OCI-M2 (cell line): ENCODE data around the gene AQP9.
"Not testable (repeated sequence)": the region's sequence is repeated elsewhere in the genome, so short reads cannot be mapped to it uniquely, and the experiment has no call there.

ENCODE experiments used
- DNase-seq: peaks from one replicate; lab custom pipeline; 2025; ENCODE audit not compliant: unreplicated experiment; lab: John Stamatoyannopoulos, UW

The AQP9 gene, protein sequence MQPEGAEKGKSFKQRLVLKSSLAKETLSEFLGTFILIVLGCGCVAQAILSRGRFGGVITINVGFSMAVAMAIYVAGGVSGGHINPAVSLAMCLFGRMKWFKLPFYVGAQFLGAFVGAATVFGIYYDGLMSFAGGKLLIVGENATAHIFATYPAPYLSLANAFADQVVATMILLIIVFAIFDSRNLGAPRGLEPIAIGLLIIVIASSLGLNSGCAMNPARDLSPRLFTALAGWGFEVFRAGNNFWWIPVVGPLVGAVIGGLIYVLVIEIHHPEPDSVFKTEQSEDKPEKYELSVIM

DNA sequence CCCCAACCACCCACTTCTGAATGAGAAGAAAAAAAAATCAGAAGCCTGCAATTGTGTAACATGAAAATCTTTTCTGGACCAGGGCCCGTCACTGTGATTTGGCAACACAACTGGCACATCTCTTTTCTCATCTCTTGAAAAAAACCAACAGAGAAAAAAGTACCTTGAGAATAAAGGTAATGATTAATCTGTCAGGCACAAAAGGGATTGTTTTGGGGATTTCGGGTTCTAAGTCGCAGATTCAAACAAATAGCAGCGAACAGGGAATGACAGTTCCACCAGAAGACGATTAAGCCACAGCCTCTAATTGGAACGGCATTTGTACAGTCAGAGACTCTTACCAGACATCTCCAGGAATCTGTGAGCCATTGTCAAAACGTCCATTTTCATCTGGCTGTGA is at the start of gene AQP9:
Gene AQP9, plus strand, starts transcription at position 276 of the 400 bp plus-strand sequence. CDS start 185 bp downstream, outside the sequence.
- DNase-seq: no peak

DNA sequence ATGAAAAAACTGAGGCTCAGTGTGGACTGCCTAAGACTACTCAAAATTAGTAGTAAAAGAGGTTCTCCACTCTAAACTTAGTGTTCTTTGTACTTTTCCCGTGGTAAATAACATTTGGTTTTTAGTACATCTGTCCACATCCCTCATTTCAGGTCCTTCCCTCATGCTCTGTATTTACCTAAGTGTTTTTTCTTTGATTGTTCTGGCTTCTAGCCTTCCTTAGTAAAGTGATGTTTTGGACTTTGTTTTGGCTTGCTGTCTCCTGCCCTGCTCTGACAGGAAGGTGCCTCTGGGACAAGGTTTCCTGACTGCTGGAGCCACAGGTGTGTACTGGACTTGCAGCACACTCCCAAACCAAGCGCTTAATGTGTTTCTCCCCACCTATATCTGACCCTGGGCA is 42.8 kb upstream of the AQP9 start:
- DNase-seq: no peak

DNA sequence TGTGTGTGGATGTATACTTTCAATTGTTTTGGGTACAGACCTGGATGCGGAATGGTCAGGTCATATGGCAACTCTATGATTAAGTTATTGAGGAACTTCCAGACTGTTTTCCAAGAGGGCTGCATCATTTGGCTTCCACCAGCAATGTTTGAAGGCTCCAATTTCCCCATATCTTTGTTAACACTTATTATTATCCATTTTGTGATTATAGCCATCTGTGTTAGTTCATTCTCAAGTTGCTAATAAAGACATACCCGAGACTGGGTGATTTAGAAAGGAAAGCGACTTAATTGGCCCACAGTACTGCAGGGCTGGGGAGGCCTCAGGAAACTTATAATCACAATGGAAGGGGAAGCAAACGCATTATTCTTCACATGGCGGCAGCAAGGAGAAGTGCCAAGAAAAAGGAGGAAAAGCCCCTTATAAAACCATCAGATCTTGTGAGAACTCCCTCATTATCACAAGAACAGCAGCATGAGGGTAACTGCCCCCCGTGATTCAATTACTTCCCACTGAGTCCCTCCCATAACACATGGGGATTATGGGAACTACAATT is 41.6 kb upstream of the AQP9 start:
- no peak for DNase-seq

DNA sequence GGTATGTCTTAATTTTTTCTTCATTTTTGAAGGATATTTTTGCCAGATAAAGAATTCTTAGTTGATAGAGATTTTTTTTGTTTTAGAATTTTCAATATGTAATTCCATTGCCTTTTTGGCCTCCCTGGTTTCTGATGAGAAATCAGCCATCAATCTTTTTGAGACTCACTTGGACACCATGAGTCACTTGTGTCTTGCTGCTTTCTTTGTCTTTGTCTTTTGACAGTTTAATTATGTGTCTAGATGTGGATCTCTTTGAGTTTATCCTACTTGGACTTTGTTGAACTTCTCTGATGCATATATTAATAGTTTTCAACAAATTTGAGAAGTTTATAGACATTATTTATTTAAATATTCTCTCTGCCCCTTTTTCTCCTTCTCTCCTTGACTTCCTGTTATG is 34.7 kb upstream of the AQP9 start:
- DNase-seq: no peak

DNA sequence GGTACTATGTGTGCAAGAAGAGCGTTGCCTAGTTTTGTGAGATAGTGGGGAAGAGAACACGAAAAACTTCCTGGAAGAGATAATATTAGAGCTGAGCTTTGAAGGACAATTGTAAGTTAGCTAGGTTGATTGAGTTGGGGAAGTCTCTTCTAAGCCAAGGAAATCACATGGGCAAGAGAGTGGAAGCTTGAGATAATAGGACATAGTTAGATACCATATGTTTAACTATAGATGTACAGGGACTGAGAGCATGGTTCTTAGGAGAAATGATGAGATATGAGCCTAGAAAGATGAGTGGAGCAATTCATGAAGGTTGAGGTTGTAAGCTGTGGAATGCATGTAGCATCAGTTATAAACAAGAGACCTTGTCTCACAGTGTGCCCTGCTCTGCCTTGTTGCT is 30.1 kb upstream of the AQP9 start:
- DNase-seq: no peak

DNA sequence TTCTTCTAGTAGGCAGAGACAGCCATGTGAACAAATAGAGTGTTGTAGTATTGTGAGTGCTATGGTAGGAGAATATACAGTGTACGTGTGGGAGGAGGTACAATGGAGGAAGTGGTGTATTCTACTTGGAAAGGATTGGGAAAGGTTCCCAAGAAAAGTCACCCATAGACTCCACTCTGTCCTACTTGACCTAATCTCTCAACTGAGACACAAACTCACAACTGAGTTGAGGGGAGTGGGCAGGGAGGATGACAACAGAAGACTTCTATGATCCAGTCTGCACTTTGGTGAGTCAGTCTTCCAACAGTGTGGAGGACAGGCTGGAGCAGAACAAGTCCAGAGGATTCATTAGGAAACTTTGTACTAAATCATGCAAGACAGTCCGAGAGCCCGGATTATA is 28.8 kb upstream of the AQP9 start:
- no peak for DNase-seq

DNA sequence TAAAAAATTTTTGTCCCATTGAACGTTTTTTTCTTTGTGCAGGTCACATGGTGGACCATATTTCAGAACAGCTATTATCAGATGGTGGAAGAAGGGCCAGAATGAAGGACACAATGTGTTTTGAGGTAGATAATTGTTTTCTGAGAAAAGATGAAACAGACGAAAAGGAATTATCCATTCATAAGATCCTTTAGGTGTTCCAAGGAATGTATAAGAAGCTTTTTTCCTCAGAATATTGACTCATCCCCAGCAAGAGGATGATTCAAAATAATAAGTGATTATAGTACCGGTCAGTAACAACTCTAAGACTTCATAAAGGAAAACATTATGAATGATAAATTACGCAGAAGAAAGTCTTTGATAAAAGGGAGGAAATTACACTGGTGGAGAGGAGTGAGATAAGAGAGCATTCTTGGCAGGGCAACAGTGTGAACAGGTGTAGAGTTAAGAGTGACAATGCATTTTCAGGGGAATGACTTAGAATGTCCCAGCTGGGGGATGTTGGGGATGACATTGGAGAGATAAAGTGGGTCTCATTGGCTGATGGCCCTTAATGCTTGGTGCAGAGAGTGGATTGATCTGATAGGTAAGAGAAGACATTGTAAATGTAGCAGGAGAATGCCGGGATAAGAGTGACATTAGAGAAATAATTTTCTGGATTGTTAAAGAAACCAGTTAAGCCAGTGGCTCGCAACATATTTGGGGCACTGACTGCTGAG is 27.0 kb upstream of the AQP9 start:
- no peak for DNase-seq

DNA sequence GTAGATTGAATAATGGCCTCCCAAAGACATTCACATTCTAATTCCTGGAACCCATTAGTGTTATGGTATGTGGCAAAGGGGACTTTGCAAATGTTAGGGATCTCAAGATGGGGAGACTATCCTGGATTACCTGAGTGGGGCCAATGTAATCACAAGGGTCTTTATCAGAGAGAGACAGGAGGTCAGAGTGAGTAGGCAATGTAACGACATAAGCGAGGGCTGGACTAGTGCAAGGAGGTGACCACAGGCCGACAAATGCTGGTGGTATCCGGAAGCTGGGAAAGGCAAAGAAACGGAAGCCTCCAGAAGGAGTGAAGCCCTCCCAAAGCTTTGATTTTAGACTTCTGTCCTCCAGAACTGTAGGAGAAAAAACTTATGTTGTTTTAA is 26.5 kb upstream of the AQP9 start:
- DNase-seq: no peak

DNA sequence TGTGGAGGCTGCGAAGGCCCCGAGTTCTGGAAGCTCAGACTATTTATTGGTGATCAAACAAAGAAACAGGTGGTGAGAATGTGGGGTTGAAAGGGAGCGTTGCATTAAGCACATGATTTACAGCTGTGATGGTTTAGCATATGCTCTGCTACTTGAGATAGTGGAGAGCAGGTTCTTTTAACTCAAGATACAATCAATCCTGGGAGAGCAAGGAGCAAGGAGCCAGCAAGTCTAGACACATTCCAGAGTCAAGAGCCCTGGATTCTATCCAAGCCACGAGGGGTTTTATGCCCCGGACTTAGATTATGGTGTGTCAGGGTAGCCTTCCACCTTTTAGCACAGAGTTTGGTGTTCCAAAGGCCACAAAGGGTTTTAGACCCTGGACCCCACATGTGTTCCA is 24.8 kb upstream of the AQP9 start:
- DNase-seq: not testable (repeated sequence)

DNA sequence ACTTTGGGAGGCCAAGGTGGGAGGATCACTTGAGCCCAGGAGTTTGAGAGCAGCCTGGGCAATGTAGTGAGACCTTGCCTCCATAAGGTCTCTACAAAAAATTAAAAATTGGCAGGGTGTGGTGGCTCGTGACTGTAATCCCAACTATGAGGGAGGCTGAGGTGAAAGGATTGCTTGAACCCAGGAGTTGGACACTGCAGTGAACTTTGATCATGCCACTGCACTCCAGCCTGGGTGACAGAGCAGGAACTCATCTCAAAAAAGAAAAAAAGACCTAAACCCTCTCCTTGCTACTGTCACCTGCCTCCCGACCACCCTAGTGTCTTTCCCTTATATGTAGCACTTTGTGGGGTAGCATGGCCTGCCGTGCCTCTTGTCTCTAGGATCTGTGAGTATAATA is 23.8 kb upstream of the AQP9 start:
- DNase-seq: no peak

DNA sequence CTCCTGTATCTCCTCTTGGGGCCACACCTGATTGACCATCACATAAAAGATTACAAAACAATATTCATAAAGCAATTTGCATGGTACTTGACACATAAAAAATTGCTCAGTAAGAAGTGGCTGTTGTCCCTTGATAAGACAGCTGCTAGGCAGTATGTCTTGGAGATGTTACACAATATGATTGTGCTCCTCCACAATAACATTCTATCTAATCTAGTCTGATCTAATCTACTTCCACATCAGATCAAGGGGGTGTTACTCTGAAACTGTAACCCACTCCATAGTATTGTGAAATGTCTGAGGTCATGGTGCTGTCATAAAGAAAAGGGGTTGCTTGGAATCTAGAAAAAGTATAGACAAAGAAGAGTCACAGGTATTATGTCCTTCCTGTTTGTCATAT is 23.4 kb upstream of the AQP9 start:
- DNase-seq: no peak

DNA sequence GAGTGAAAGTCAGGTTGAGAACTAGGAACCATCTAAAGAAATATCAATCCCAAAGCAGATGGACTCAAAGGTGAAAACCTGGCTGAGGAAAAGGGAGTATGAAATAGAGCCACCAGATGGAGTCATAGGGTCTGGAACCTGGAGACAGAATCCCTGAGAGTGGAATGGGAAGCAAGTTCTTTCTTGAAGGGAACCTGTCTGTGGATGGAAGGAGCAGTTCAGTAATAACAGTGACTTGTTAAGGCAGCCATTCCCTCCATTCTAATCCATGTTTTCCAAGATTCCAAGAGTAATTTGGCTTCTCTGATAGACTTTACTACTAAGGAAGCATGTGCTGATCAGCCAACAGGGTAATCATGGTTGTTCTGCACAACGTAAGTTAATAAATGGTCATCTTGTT is 22.5 kb upstream of the AQP9 start:
- DNase-seq: no peak

DNA sequence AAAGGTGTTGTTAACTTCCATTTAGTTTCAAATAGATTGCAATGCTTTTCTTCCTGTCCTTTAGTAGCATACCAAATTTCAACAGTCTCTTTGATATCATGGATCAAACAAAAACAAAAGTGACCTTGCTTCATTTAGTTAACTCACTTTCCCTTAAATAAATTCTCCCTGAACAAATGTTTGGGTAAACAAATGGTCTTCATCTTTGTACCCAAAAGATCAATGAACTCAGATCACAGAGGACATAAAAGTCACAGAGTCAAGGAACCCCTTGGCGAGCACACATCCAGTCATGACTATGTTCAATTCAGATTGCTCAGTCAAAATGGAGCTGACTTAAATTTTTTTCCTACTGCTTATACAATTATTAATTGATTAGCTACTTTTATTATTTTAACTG is 20.6 kb upstream of the AQP9 start:
- DNase-seq: no peak

DNA sequence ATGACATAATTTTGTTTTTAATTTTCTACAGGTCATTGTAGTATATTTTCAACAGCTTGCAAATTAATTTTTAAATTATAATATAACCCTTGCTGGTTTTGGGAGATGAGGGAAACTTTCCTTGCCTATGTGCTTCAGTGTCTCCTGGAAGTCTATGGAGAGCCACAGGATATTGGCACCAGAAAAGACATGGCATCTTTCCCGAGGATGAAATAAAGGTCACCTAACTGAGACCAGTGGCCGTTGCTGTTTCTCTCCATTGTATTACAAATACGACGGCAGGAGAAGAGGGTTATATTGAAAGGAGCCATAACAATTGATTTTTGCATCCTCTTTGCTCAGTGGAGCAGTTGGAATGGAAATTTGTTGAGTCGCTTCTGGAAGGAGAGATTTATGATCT is 19.9 kb upstream of the AQP9 start:
- DNase-seq: no peak

DNA sequence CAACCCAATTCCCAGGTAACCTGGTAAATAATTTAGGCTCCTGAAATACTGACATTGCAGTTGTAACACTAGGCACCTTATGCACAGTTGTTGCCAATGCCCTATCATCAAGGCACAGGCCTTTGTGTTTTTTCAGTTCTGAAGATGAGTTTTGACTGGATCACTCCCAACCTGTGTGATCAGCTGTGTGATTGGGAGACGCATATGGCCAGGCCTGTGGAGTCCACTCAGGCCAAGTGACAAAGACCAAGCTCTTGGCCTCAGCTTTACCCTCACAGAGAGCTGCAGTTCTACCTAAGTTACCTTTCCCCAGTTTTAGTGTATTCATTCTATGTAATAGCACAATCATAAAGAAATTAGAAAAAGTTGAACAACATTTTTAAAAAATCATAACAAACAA is 19.2 kb upstream of the AQP9 start:
- no peak for DNase-seq

DNA sequence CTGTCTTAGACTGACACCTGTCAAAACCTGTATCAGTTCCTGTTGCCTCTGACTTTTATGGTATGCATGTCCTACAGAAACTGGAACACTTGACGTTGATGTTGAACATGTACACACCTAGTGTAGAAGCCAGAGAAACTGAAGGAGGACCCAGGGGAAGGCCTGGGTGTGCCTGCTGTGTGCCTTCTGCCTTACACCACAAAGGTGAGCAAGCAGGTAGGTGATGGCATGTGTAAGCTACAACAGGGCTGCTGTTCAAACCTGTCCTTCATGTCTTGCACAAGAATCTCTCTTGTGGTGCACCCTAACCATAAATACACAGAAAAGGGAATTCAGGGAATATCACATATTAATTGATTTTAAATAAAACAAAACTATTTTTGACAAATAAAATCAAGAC is 13.6 kb upstream of the AQP9 start:
- DNase-seq: no peak

DNA sequence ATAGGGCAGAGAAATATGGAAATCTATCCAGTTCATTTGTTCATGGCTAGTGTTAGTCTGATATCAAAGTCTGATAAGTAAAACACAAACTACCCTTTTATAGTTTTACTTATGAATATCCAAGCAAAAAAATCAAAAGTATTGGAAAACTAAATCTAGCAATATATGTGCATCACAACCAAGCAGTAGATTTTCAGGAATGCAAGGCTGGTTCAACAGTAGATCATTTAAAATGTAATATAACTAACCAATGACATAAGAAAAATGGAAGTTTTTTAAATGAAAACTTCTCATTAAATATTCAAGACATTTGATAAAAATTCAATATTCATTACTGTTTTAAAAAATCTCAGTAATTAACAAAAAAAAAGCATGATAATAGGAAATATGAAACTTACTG is 12.8 kb upstream of the AQP9 start:
- DNase-seq: no peak

DNA sequence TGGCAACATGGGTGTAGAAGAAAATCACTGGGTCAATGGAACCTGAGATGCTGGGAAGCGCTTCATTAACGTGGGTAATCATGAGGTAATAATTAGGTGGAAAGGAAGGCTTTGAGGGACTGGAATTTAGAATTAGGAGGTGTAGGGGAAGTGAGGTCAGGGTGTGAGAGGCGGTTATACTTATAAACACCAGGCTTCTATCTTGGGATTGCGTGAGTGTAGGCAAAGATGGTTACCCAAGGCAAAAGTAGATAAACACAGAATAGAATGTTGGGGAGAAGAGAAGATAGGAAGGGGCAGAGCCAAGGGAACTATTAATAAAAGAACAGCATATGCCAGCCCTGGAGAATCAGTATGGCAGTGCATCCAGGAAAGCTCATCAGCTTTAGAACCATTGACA is 3.3 kb upstream of the AQP9 start:
- DNase-seq: no peak

DNA sequence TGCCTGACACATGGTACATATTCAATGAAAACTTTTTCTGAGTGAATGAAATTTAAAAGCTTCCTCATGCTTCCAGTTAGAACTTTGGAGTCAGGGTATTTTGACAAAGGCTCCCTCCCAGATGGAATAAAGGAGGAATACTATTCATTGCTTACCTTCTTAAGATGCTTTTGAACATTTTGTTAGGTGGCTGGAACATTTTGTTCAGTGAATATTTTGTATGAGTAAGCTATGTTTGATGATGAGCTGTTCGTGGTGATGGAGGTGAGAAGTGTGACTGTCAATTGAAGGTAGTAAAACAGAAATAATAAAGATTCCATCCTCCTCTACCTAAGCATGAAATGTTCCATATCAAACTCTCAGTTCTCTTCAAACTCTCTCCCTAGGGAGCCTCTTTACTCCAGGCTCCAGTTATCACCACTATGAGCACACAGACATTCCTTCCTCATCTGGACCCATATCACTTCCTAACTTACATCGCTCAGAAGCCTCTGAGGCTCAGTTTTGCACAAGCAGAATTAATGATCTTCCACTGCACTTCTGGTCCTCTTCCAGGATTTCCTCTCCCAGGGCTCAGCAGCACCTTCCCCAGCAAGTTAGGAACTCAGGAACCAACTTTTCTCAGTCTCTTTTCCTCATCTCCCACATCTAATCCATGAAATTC is 2.5 kb upstream of the AQP9 start:
- DNase-seq: no peak

DNA sequence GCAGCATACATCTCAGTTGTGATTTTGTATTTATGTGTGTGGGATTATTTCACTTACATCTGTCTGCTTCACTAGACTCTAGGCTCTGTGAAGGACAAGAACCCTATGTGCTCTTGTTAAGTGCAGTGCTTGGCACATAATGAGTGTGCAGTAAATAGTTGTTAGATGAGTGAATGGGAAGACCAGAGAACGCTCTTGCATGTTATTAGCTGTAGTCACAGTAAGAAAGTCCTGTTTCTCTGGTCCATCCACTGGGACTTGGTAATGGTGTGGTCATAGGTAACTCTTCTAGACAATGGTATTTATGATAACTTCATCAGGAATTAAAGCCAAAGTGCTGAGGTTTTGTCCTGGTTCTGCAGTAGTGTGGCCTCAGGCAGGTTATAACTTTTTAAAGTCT is 1.4 kb upstream of the AQP9 start:
- DNase-seq: no peak

DNA sequence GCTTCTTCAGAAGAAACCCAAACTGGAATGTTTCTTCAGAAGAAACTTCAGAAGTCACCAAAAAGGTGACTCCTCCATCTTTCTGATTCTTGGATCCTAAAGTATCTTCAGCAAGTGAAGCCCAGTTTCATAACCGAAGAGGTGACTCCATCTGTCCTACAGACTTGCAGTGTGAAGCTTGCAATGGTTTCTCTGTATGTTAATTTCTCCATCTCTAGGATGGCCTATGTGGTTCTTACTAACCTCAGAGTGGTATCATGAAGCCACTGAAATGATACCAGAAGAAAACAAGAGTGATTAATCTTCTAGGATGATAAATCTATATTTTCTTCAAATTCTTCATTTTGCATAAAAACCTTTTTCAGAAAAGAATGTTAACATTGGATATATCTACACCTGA is 495 bp upstream of the AQP9 start:
- no peak for DNase-seq
